ENCODE results near the gene GPC6.

Gene GPC6

DNA sequence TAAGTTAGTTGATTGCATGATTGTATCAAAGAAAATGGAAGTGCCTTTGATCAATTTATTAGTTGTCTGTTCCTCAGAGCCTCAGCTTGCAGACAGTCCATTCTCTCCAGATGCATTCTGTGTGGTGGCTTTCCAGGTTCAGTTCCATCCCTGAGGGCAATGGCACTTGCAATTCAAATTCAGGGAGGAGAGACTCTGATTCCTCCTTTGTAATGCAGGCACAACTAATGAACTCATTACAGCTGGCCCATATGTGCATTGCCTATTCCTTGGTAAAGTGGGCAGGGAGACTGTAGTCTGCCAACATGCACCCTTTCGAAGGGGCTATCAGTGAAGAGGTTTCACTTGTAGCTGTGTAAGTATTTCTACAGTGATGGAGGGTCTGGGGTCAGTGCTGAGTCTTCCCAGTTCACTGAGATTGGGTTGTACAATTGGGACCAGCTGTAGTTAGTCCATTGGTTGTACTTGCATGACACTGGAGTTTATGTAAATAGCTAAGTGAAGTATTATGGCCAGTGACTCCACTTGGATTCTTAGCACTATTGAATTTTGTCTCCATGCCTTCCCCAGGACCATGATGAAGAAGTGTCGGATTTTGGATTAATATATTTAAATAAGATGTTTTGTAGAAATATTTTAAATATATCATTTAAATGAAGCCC is 401.7 kb downstream of the GPC6 start:
- no peak overlapping the region for H3K27ac ChIP-seq (ENCODE audit: low read depth, low read length, severe bottlenecking)
- no peaks in the 10 kb centered on the region for H3K9me3 ChIP-seq (ENCODE audit: control insufficient read depth, low read length)
- H3K36me3 ChIP-seq (ENCODE audit: control insufficient read depth, insufficient read depth, low read length): no peaks in the 10 kb centered on the region
- no peak overlapping the region for H3K4me3 ChIP-seq (ENCODE audit: extremely low read depth, insufficient read depth, low read length, poor library complexity, severe bottlenecking)
- no peaks in the 10 kb centered on the region for H3K4me1 ChIP-seq (ENCODE audit: control insufficient read depth, insufficient read depth, low read length, poor library complexity, severe bottlenecking)
- 57 to 91% methylated on average over 1 of the region's 2 CpGs for WGBS, 2 experiments (ENCODE audit: insufficient coverage in 2 of 2)

DNA sequence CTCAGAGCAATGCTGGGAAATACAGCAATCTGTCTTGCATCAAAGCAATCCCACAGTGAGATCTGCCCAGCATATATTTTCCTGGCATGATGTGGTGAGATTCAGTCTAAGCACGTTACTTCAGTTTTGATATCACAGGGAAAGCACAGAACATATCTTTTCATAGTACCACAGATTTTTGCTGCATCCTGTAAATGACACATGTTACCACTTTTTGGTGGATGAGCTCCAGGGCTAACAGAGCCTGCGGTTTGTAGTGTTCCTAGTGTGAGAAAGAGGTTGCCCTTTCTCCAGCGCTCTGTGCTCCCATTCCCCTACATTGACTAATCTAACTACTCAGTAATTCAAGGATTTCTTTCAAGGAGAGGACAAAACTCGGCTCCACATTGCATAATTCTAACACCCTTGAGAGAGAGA is 409.0 kb downstream of the GPC6 start:
- Histone ChIP-seq H3K4me1 (ENCODE audit: control insufficient read depth, insufficient read depth, low read length, poor library complexity, severe bottlenecking) (no peaks in the 10 kb centered on the region), H3K4me3 (ENCODE audit: extremely low read depth, insufficient read depth, low read length, poor library complexity, severe bottlenecking) (no peak overlapping the region), H3K36me3 (ENCODE audit: control insufficient read depth, insufficient read depth, low read length) (no peaks in the 10 kb centered on the region), H3K27ac (ENCODE audit: low read depth, low read length, severe bottlenecking) (no peak overlapping the region), H3K9me3 (ENCODE audit: control insufficient read depth, low read length) (no peaks in the 10 kb centered on the region)
- 80 to 100% methylated on average over 1 to 2 of the region's 4 CpGs for WGBS, 2 experiments (ENCODE audit: insufficient coverage in 2 of 2)

DNA sequence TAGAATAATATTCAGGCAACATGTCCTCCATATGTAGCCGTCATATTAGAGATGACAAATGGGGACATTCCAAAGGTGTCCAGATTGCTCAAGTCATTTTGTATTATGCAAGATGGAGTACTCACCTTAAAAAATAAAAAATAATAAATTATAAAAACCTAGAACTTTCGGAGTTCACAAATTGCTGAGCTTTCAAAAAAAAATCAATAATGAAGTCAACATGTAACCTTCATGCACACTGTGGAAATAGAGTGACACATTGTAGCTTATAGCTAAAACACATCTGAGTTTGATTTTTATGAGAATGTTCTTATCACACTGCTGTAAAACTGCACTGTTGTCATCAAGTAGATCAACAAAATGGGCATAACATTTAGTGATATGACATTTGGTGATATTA is 411.2 kb downstream of the GPC6 start:
- no CpG with 5 or more reads among the region's 2 CpGs for WGBS, 2 experiments (ENCODE audit: insufficient coverage in 2 of 2)
- Histone ChIP-seq H3K36me3 (ENCODE audit: control insufficient read depth, insufficient read depth, low read length) (no peaks in the 10 kb centered on the region), H3K9me3 (ENCODE audit: control insufficient read depth, low read length) (no peaks in the 10 kb centered on the region), H3K27ac (ENCODE audit: low read depth, low read length, severe bottlenecking) (no peak overlapping the region), H3K4me1 (ENCODE audit: control insufficient read depth, insufficient read depth, low read length, poor library complexity, severe bottlenecking) (no peaks in the 10 kb centered on the region), H3K4me3 (ENCODE audit: extremely low read depth, insufficient read depth, low read length, poor library complexity, severe bottlenecking) (no peak overlapping the region)

DNA sequence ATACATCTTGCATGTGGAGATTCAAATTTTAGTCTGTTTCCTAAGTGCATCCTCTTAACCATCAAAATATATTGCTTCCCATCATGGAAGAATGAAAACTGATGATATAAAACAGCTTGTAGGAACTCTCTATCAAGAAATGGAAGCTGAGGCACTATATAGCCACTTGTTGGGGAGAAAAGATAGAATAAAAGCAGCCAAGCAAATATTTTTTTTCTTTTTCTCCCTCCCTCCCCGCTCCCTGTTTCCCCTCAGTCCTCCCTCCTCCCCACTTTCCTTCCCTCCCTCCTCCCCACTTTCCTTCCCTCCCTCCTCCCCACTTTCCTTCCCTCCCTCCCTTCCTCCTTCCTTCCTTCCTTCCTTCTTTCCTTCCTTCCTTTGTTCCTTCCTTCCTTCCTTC is 413.8 kb downstream of the GPC6 start:
- Histone ChIP-seq H3K27ac (ENCODE audit: low read depth, low read length, severe bottlenecking) (no peak overlapping the region), H3K36me3 (ENCODE audit: control insufficient read depth, insufficient read depth, low read length) (no peaks in the 10 kb centered on the region), H3K9me3 (ENCODE audit: control insufficient read depth, low read length) (no peaks in the 10 kb centered on the region), H3K4me3 (ENCODE audit: extremely low read depth, insufficient read depth, low read length, poor library complexity, severe bottlenecking) (no peak overlapping the region), H3K4me1 (ENCODE audit: control insufficient read depth, insufficient read depth, low read length, poor library complexity, severe bottlenecking) (no peaks in the 10 kb centered on the region)
- WGBS, 2 experiments (ENCODE audit: insufficient coverage in 2 of 2): 91 to 100% methylated on average over 1 of the region's 1 CpG

DNA sequence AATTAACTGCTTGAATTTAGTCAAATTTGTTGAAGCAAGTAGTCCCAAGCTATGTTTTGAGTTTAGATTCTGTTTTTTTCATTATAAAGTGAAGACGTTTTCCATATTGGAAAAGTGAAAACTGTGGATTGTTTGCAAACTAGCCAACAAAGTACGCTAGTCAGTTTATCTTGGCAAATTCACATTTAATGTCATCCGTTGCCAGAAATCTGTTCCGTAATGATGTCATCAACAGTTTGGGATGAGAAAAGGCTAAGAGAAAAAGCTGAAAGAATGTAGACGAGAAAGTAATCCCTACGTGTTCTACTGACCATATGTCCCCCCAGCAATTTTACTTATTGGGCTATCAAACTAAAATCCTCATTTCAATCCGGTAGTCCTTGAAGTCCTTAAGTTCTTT is 419.6 kb downstream of the GPC6 start:
- Histone ChIP-seq H3K36me3 (ENCODE audit: control insufficient read depth, insufficient read depth, low read length) (no peaks in the 10 kb centered on the region), H3K4me3 (ENCODE audit: extremely low read depth, insufficient read depth, low read length, poor library complexity, severe bottlenecking) (no peak overlapping the region), H3K9me3 (ENCODE audit: control insufficient read depth, low read length) (no peaks in the 10 kb centered on the region), H3K4me1 (ENCODE audit: control insufficient read depth, insufficient read depth, low read length, poor library complexity, severe bottlenecking) (no peaks in the 10 kb centered on the region), H3K27ac (ENCODE audit: low read depth, low read length, severe bottlenecking) (no peak overlapping the region)
- WGBS, 2 experiments (ENCODE audit: insufficient coverage in 2 of 2): 95% methylated on average over 4 of the region's 7 CpGs

DNA sequence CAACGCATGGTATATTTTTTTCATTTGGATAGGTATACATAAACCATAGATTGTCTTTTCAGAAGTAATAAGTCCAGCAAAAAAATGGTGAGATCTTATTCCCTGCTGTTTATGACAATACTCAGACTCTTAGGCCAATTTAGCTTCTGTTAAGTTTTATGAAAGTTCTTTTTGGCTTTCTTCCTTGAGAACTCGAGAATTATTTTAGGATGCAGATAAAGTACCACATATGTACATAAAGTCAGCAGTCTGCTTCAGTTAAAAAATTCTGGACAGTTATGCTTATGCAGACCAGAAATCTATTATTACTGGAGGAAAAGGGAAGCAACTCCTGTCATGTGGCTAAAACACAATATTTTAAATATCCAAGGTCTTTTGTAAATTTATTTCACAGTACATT is 422.9 kb downstream of the GPC6 start:
- Histone ChIP-seq H3K27ac (ENCODE audit: low read depth, low read length, severe bottlenecking) (no peak overlapping the region), H3K4me1 (ENCODE audit: control insufficient read depth, insufficient read depth, low read length, poor library complexity, severe bottlenecking) (no peaks in the 10 kb centered on the region), H3K9me3 (ENCODE audit: control insufficient read depth, low read length) (no peaks in the 10 kb centered on the region), H3K36me3 (ENCODE audit: control insufficient read depth, insufficient read depth, low read length) (no peaks in the 10 kb centered on the region), H3K4me3 (ENCODE audit: extremely low read depth, insufficient read depth, low read length, poor library complexity, severe bottlenecking) (no peak overlapping the region)
- WGBS, 2 experiments (ENCODE audit: insufficient coverage in 2 of 2): no CpG with 5 or more reads among the region's 2 CpGs

DNA sequence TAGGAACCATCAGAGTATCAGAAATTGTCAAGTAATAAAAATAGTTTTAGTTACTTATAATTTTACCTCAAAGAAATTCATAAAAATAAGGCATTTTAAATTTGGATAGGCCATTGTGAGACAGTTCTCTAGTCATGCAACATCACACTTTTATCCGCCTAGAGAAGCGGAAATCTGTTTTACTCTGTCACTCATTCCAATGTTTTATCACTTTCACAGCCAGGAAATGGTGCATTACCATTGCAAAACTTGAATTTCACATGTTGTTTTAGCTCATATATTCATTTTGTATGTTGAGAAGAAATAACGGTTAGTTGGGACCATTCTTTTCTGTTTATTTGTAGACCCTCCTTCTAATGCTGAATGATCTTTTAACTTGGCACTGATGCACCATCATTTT is 427.2 kb downstream of the GPC6 start:
- WGBS, 2 experiments (ENCODE audit: insufficient coverage in 2 of 2): 75% methylated on average over 2 of the region's 3 CpGs; no CpG with 5 or more reads in 1 of the 2 experiments
- Histone ChIP-seq H3K36me3 (ENCODE audit: control insufficient read depth, insufficient read depth, low read length) (no peaks in the 10 kb centered on the region), H3K27ac (ENCODE audit: low read depth, low read length, severe bottlenecking) (no peak overlapping the region), H3K9me3 (ENCODE audit: control insufficient read depth, low read length) (no peaks in the 10 kb centered on the region), H3K4me1 (ENCODE audit: control insufficient read depth, insufficient read depth, low read length, poor library complexity, severe bottlenecking) (no peaks in the 10 kb centered on the region), H3K4me3 (ENCODE audit: extremely low read depth, insufficient read depth, low read length, poor library complexity, severe bottlenecking) (no peak overlapping the region)

DNA sequence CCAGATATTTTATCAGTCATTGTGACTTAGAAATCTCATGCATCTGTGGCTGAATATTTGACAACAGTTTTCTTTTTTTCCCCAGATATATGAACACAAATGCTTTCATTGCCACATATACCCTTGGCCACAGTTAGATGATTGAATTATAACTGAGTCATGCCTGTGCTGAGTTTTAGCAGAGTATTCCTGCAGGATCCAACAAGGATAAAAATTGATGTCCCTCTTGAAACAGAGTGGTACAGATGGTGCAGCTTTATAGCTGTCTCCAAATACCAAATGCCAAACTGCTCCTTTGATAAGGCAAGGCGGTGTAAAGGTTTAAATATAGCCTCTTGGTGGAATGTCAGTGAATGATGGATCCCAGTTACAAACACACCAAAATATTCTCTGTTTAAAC is 428.5 kb downstream of the GPC6 start:
- H3K9me3 ChIP-seq (ENCODE audit: control insufficient read depth, low read length): no peaks in the 10 kb centered on the region
- no CpG with 5 or more reads among the region's 1 CpG for WGBS, 2 experiments (ENCODE audit: insufficient coverage in 2 of 2)
- no peak overlapping the region for H3K27ac ChIP-seq (ENCODE audit: low read depth, low read length, severe bottlenecking)
- H3K4me3 ChIP-seq (ENCODE audit: extremely low read depth, insufficient read depth, low read length, poor library complexity, severe bottlenecking): no peak overlapping the region
- H3K36me3 ChIP-seq (ENCODE audit: control insufficient read depth, insufficient read depth, low read length): no peaks in the 10 kb centered on the region
- no peaks in the 10 kb centered on the region for H3K4me1 ChIP-seq (ENCODE audit: control insufficient read depth, insufficient read depth, low read length, poor library complexity, severe bottlenecking)

DNA sequence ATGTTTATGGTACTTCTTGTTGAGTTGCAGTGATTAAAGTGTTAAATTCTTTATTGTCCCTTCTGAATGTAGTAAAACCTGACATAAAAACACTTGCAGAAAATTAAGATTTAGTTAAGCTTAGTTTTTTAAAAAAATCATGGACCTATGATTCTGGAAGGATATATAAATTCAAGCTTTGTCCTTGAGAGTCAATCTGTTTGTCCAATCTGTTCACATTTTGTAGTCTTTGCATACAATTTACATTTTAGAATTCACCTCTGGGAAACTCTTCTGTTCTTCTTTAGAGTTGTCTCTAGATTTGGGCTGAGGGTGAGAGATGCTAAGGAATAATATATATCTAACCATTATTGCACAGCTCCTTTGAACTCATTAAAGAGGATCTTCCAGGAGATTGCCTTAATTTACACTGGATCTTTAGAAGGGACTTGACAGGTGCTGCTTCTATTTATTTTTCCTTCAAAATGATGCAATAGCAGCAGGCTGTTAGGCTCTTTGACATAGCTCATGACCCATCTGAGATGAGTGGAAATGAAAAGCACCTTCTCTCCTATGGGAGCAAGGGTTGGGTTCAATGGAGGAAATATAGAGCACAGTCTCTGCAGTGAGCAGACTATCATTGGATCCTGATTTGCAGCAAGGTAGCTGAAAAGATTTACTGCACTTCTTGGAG is 433.9 kb downstream of the GPC6 start:
- H3K36me3 ChIP-seq (ENCODE audit: control insufficient read depth, insufficient read depth, low read length): no peaks in the 10 kb centered on the region
- H3K9me3 ChIP-seq (ENCODE audit: control insufficient read depth, low read length): no peaks in the 10 kb centered on the region
- no peaks in the 10 kb centered on the region for H3K4me1 ChIP-seq (ENCODE audit: control insufficient read depth, insufficient read depth, low read length, poor library complexity, severe bottlenecking)
- no peak overlapping the region for H3K27ac ChIP-seq (ENCODE audit: low read depth, low read length, severe bottlenecking)
- no peak overlapping the region for H3K4me3 ChIP-seq (ENCODE audit: extremely low read depth, insufficient read depth, low read length, poor library complexity, severe bottlenecking)

DNA sequence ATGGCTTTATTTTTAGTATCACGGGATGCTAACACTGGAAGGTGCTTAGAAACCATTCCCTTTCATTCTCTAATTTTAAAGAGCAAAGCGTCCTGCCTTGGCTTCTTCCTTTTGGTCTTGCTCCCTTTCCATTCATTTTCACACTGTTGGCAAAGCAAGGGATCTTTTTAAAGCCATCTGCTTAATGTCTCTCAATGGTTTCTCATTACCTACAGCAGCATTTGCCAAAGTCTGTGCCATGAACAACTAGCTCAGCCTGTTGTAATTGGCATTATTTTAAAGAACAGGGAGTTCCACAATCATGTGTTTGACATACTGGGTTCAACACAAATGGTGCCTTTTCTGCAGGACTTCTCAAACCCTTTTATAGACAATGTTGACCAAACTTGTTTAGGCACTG is 444.3 kb downstream of the GPC6 start:
- H3K9me3 ChIP-seq (ENCODE audit: control insufficient read depth, low read length): no peaks in the 10 kb centered on the region
- no peaks in the 10 kb centered on the region for H3K36me3 ChIP-seq (ENCODE audit: control insufficient read depth, insufficient read depth, low read length)
- no peak overlapping the region for H3K27ac ChIP-seq (ENCODE audit: low read depth, low read length, severe bottlenecking)
- H3K4me3 ChIP-seq (ENCODE audit: extremely low read depth, insufficient read depth, low read length, poor library complexity, severe bottlenecking): no peak overlapping the region
- no peaks in the 10 kb centered on the region for H3K4me1 ChIP-seq (ENCODE audit: control insufficient read depth, insufficient read depth, low read length, poor library complexity, severe bottlenecking)
- WGBS, 2 experiments (ENCODE audit: insufficient coverage in 2 of 2): 82 to 95% methylated on average over 1 to 2 of the region's 2 CpGs

DNA sequence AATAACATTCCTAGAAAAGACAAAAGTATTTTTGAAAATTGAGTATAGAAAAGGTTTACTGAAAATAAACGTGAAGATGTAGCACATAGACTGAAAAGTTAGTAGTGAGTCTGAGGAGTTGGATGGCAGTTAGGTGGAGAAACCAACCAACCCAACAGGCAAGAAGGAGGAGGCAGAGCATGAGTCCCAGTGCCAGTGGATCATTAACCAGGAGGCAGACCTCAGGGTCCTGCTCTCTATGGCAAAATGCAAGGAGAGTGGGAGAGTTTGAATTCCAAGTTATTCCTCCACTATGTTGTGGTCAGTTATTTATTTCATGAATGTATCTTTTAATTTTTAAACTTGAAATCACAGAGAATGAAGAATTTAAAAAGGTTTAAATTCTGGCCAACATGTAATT is 446.4 kb downstream of the GPC6 start:
- H3K27ac ChIP-seq (ENCODE audit: low read depth, low read length, severe bottlenecking): no peak overlapping the region
- no peaks in the 10 kb centered on the region for H3K4me1 ChIP-seq (ENCODE audit: control insufficient read depth, insufficient read depth, low read length, poor library complexity, severe bottlenecking)
- 86% methylated on average over 1 of the region's 1 CpG; no CpG with 5 or more reads in 1 of the 2 experiments for WGBS, 2 experiments (ENCODE audit: insufficient coverage in 2 of 2)
- no peaks in the 10 kb centered on the region for H3K36me3 ChIP-seq (ENCODE audit: control insufficient read depth, insufficient read depth, low read length)
- H3K4me3 ChIP-seq (ENCODE audit: extremely low read depth, insufficient read depth, low read length, poor library complexity, severe bottlenecking): no peak overlapping the region
- H3K9me3 ChIP-seq (ENCODE audit: control insufficient read depth, low read length): no peaks in the 10 kb centered on the region
